HepG2 (cell line): ENCODE data around the gene SNRNP48. TPM values are rescaled to one million over a fixed set of nuclear protein-coding genes. Genes with fewer than 3 reads are reported as not detected.

Experiments used
- KAT2B ChIP-seq: fragments of 150-350 bp; IDR thresholded peaks from 2 replicates; pipeline ENCODE4 v1.6.1; 2014; ENCODE audit warnings: low read depth, low read length, borderline replicate concordance
- NR2F1 ChIP-seq, 2 experiments: fragments of 450-650 bp in 1 of 2; formaldehyde crosslinking in 1 of 2; IDR thresholded peaks; 2 replicates each; pipeline versions ENCODE4 v1.5.0 to v1.6.1; 2016 to 2020; ENCODE audit warnings: mild to moderate bottlenecking in 1 of 2, missing compliant biosample characterization in 1 of 2, missing genetic modification reagents in 1 of 2, moderate library complexity in 1 of 2
- SP2 ChIP-seq: sonication (generic); formaldehyde crosslinking; IDR thresholded peaks from 2 replicates; pipeline ENCODE4 v1.5.1; 2020; ENCODE audit warnings: mild to moderate bottlenecking, missing genetic modification reagents
- TOPORS ChIP-seq: sonication (generic); formaldehyde crosslinking; IDR thresholded peaks from 2 replicates; pipeline ENCODE4 v1.8.0; 2023; ENCODE audit warnings: mild to moderate bottlenecking, missing genetic modification reagents
- ZNF841 ChIP-seq: sonication (generic); formaldehyde crosslinking; IDR thresholded peaks from 2 replicates; pipeline ENCODE4 v1.8.1; 2023; ENCODE audit warnings: missing genetic modification reagents, borderline replicate concordance
- polyA plus RNA-seq, 8 experiments: library from polyadenylated mRNA; depleted of rRNA in 3 of 8; stranded (reverse) in 7 of 8; unstranded in 1 of 8; fragments of >200 nt; fragmentation: Illumina TruSeq in 4 of 8; extraction: Trizol in 4 of 8; gene quantifications; 2 replicates each; pipeline versions ENCODE4 v1.2.1 to v1.2.3, GENCODE V29; 2011 to 2016; ENCODE audit warnings: low read depth in 4 of 8, missing spikeins in 1 of 8, mixed read lengths in 1 of 8; ENCODE audit not compliant: insufficient read depth in 1 of 8
- total RNA-seq, 5 experiments: library from RNA; depleted of rRNA; stranded (reverse); fragments of >200 nt; fragmentation: Illumina TruSeq; extraction: Trizol; gene quantifications; 2 replicates each; pipeline ENCODE4 v1.2.3, GENCODE V29; 2016; ENCODE audit warnings: low read depth in 1 of 5
- TF ChIP-seq, protein P1 (sequence below): sonication (generic); formaldehyde crosslinking; conservative IDR thresholded peaks from 2 replicates; pipeline ENCODE4 v1.4.0; 2020; ENCODE audit warnings: missing genetic modification reagents
- TF ChIP-seq, protein P2 (sequence below): sonication (generic); formaldehyde crosslinking; conservative IDR thresholded peaks from 2 replicates; pipeline ENCODE4 v1.8.1; 2023; ENCODE audit warnings: missing genetic modification reagents
- TF ChIP-seq, protein P3 (sequence below): sonication (generic); formaldehyde crosslinking; IDR thresholded peaks from 2 replicates; pipeline ENCODE4 v1.4.0; 2020; ENCODE audit warnings: mild to moderate bottlenecking, missing genetic modification reagents
- TF ChIP-seq, protein P4 (sequence below), 2 experiments: sonication (generic) in 1 of 2; formaldehyde crosslinking in 1 of 2; IDR thresholded peaks; 2 replicates each; pipeline versions ENCODE4 v1.4.0 to v1.6.1; 2018 to 2020; ENCODE audit warnings: missing genetic modification reagents in 2 of 2, borderline replicate concordance in 1 of 2, low read depth in 1 of 2, mild to moderate bottlenecking in 1 of 2, missing biosample characterization in 1 of 2
- TF ChIP-seq, protein P5 (sequence below): sonication (generic); formaldehyde crosslinking; IDR thresholded peaks from 2 replicates; pipeline ENCODE4 v1.5.0; 2020; ENCODE audit warnings: missing genetic modification reagents
- TF ChIP-seq, protein P6 (sequence below): sonication (generic); formaldehyde crosslinking; IDR thresholded peaks from 2 replicates; pipeline ENCODE4 v1.8.0; 2022; ENCODE audit warnings: low read depth, missing genetic modification reagents

The SNRNP48 gene
- total and polyA plus RNA-seq, 2 of the 13 experiments (the other 11 are each of a cell fraction or from before 2014, with no cell fraction given) = 17.5 to 47.5 TPM

DNA sequence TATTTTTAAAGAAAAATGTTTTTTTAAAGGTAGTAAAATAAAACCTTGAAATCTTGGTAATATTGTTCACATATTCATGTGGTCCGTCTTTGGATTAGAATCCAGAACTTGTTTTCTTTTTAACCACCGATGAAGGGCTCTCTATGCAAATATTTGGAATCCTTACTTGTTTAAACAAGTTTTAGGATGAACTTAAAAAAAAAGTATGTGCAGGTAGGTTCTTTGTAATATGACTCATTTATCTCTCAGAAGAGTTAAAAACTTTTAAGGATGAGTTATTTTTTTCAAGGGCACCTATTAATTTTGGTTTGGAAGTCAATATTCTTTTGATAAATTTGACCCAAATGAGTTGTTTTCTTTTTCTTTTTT lies 39.6 kb upstream of the SNRNP48 start (continued):
- TF ChIP-seq, protein P1, sequence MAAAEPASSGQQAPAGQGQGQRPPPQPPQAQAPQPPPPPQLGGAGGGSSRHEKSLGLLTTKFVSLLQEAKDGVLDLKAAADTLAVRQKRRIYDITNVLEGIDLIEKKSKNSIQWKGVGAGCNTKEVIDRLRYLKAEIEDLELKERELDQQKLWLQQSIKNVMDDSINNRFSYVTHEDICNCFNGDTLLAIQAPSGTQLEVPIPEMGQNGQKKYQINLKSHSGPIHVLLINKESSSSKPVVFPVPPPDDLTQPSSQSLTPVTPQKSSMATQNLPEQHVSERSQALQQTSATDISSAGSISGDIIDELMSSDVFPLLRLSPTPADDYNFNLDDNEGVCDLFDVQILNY (CRISPR knock-in tag) = no peak
- TF ChIP-seq, protein P2, sequence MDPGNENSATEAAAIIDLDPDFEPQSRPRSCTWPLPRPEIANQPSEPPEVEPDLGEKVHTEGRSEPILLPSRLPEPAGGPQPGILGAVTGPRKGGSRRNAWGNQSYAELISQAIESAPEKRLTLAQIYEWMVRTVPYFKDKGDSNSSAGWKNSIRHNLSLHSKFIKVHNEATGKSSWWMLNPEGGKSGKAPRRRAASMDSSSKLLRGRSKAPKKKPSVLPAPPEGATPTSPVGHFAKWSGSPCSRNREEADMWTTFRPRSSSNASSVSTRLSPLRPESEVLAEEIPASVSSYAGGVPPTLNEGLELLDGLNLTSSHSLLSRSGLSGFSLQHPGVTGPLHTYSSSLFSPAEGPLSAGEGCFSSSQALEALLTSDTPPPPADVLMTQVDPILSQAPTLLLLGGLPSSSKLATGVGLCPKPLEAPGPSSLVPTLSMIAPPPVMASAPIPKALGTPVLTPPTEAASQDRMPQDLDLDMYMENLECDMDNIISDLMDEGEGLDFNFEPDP = no peak
- no peak for TF ChIP-seq KAT2B
- TF ChIP-seq, protein P3, sequence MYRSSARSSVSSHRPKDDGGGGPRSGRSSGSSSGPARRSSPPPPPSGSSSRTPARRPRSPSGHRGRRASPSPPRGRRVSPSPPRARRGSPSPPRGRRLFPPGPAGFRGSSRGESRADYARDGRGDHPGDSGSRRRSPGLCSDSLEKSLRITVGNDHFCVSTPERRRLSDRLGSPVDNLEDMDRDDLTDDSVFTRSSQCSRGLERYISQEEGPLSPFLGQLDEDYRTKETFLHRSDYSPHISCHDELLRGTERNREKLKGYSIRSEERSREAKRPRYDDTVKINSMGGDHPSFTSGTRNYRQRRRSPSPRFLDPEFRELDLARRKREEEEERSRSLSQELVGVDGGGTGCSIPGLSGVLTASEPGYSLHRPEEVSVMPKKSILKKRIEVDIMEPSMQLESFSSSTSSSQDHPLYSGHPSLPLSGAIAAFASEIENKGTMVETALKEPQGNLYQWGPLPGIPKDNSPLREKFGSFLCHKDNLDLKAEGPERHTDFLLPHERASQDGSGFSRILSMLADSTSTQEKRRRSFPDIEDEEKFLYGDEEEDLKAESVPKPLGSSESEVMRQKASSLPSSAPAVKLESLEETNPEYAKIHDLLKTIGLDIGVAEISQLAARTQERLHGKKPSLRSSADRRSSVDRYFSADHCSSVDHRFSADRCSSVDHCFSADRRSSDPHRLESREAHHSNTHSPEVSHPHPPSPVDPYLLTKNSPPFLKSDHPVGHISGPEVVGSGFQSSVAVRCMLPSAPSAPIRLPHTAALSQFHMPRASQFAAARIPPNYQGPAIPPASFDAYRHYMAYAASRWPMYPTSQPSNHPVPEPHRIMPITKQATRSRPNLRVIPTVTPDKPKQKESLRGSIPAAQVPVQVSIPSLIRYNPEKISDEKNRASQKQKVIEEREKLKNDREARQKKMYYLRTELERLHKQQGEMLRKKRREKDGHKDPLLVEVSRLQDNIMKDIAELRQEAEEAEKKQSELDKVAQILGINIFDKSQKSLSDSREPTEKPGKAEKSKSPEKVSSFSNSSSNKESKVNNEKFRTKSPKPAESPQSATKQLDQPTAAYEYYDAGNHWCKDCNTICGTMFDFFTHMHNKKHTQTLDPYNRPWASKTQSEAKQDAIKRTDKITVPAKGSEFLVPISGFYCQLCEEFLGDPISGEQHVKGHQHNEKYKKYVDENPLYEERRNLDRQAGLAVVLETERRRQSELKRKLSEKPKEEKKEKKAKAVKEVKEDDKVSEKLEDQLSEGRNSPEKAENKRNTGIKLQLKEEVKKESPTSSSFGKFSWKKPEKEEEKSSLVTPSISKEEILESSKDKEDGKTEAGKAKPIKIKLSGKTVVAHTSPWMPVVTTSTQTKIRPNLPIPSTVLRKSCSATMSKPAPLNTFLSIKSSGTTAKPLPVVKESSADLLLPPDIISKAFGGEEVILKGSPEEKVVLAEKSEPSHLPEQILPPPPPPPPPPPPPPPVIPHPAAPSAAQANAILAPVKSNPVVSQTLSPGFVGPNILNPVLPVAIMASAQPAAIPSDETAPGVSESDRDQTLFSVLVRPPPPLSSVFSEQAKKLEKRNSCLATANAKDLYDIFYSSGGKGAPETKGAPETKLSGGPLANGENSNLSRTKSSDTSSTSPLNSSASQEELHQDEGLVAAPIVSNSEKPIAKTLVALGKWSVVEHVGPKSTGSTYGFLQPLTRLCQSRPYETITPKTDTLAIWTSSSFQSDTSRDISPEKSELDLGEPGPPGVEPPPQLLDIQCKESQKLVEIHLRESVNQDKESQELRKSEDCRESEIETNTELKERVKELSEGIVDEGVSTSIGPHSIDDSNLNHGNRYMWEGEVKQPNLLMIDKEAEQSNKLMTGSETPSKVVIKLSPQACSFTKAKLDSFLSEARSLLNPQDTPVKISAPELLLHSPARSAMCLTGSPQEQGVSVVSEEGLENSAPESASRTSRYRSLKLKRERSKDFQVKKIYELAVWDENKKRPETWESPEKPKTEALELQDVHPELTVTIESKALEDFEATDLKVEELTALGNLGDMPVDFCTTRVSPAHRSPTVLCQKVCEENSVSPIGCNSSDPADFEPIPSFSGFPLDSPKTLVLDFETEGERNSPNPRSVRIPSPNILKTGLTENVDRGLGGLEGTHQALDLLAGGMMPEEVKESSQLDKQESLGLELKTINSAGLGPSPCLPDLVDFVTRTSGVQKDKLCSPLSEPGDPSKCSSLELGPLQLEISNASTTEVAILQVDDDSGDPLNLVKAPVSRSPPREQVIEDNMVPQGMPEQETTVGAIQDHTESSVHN = no peak
- TF ChIP-seq, protein P4, sequence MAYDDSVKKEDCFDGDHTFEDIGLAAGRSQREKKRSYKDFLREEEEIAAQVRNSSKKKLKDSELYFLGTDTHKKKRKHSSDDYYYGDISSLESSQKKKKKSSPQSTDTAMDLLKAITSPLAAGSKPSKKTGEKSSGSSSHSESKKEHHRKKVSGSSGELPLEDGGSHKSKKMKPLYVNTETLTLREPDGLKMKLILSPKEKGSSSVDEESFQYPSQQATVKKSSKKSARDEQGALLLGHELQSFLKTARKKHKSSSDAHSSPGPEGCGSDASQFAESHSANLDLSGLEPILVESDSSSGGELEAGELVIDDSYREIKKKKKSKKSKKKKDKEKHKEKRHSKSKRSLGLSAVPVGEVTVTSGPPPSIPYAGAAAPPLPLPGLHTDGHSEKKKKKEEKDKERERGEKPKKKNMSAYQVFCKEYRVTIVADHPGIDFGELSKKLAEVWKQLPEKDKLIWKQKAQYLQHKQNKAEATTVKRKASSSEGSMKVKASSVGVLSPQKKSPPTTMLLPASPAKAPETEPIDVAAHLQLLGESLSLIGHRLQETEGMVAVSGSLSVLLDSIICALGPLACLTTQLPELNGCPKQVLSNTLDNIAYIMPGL (CRISPR knock-in tag; IDR thresholded peaks at IDR 0.05; ENCODE audit: borderline replicate concordance in 1 of 2, low read depth in 1 of 2) = no peak
- no peak for TF ChIP-seq SP2 (CRISPR knock-in tag)
- no peak for TF ChIP-seq TOPORS
- TF ChIP-seq, protein P5, sequence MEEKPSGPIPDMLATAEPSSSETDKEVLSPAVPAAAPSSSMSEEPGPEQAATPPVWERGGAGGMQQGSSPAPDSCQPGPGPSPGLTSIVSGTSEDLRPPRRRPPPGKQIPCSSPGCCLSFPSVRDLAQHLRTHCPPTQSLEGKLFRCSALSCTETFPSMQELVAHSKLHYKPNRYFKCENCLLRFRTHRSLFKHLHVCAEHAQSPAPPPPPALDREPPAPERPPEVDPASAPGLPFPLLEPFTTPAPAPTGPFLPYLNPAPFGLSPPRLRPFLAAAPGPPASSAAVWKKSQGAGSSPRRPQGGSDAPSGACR (CRISPR knock-in tag) = no peak
- TF ChIP-seq, protein P6, sequence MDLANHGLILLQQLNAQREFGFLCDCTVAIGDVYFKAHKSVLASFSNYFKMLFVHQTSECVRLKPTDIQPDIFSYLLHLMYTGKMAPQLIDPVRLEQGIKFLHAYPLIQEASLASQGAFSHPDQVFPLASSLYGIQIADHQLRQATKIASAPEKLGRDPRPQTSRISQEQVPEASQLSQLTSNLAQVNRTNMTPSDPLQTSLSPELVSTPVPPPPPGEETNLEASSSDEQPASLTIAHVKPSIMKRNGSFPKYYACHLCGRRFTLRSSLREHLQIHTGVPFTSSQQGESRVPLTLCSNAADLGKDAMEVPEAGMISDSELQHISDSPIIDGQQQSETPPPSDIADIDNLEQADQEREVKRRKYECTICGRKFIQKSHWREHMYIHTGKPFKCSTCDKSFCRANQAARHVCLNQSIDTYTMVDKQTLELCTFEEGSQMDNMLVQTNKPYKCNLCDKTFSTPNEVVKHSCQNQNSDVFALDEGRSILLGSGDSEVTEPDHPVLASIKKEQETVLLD (CRISPR knock-in tag) = no peak
- TF ChIP-seq NR2F1 (CRISPR knock-in tag; IDR thresholded peaks at IDR 0.05) = no peak; a peak in 1 of 4 replicates
- no peak for TF ChIP-seq ZNF841 (CRISPR knock-in tag)
